SKM-1 (cell line): ENCODE measurements around the gene NR3C2.
"Not testable (repeated sequence)": the region's sequence is repeated elsewhere in the genome, so short reads cannot be mapped to it uniquely, and the experiment has no call there.

ENCODE experiments used
- DNase-seq: peaks from one replicate; lab custom pipeline; 2025; ENCODE audit not compliant: unreplicated experiment; lab: John Stamatoyannopoulos, UW

The NR3C2 gene

GRCh38 chr4:148171596-148171995 is 270.6 kb downstream of the NR3C2 start:
- DNase-seq, result no peak

GRCh38 chr4:148170408-148171365 is 271.5 kb downstream of the NR3C2 start:
- no peak for DNase-seq

- no peak for DNase-seq
Observed at GRCh38 chr4:148166132-148166591, 276.1 kb downstream of the NR3C2 start.

GRCh38 chr4:148164557-148164956 is 277.7 kb downstream of the NR3C2 start:
- DNase-seq, result no peak

GRCh38 chr4:148162991-148163390 is 279.2 kb downstream of the NR3C2 start:
- DNase-seq, result no peak

GRCh38 chr4:148162519-148162918 is 279.7 kb downstream of the NR3C2 start:
- no peak for DNase-seq

DNA sequence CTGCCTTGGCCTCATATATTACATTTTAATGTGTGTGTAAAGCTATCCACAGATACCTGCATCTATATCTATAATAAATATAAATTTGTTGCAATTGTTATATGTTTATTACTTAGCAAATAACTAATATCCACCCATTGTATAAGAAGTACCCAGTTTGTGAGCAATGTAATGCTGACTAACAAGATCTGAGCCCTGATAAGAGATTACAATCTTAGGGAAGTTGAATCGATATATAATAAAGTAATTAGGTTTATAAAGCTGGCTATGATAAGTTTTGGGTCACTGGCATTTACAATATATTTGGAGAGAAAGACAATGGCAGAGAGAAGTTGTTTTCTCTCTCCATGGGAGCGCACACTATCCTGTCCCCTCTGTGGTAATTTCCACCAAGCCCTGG is 280.6 kb downstream of the NR3C2 start:
- DNase-seq, result no peak

DNA sequence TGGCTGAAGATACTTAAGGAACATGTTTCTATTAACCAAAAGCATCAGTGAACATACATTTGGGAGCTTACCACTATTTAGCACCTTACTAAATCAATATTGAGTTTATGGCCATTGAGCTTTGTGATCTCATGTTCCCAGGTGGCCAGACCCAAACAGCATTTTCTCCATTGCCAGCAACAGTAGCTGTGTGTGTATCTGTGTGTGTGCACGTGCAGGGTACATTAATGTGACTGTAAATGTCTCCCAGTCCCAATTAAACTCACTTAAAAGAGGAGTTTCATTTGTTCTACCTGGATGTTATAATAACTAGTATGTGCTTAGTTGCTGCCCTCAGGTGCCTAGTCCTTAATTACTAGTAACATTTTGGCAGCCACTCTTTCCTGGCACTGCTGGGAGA is 282.4 kb downstream of the NR3C2 start:
- no peak for DNase-seq

GRCh38 chr4:148154769-148155168 is 287.4 kb downstream of the NR3C2 start:
- no peak for DNase-seq

DNA sequence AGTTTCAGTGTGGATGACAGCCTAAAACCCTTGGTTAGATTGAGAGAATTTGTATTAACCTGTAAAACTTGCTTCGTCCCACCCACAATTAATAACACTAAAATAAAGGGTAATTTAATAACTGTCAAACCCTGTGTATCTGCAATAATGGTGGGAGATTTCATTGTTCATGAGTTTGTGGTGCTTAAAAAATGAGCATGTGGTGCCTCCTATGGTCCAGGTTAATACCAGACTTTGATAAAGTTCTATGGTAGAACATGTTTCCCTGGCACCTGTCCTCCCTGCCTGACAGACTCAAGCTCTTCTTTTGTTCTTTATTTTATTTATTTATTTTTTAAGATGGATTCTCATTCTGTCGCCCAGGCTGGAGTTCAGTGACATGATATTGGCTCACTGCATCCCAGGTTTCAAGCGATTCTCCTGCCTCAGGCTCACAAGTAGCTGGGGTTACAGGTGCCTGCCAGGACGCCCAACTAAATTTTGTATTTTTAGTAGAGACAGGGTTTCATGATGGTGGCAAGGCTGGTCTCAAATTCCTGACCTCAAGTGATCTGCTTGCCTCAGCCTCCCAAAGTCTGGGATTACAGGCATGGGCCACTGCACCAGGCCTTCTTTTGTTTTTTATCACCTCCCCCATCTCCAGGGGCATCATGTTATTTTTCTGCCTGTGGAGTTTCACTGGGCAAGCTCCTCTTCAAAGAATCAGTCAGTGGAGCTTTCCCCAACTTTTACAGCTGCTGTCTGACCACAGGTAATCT is 289.2 kb downstream of the NR3C2 start:
- DNase-seq, result no peak

DNA sequence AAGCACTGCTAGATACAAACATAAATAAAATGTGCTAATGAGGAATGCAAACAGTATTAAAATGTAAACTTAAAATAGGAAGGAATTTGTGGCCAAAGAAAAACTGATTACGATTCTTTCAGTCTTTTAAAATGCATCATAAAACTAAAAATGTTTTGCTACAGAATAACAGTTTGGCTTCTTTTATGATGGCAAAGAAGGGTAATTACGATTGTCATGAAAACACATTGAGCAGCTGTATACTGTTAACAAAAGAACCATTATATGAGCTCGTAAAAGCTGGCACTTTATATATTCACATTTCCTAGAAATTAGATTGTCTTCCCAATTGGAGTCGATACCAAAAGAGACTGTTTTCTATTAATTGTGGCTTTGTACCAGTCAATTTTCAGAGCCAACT is 290.4 kb downstream of the NR3C2 start:
- DNase-seq, result no peak

GRCh38 chr4:148145475-148145874 is 296.7 kb downstream of the NR3C2 start:
- no peak for DNase-seq

- DNase-seq, result no peak
Observed at GRCh38 chr4:148143174-148143573, 299.0 kb downstream of the NR3C2 start.

DNA sequence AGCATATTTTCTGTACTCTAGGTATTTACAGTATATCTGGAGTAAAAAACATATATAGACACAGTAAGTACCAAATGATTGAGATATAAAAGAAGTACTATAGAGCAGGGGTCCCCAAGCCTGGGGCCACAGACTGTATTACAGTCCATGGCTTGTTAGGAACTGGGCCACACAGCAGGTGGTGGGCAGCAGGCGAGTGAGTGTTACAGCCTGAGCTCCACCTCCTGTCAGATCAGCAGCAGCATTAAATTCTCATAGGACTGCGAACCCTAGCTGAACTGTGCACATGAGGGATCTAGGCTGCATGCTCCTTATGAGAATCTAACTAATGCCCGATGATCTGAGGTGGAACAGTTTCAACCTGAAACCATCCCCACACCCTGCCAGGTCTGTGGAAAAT is 300.7 kb downstream of the NR3C2 start:
- DNase-seq, result no peak

- DNase-seq, result no peak
Observed at GRCh38 chr4:148126825-148127224, 315.4 kb downstream of the NR3C2 start.

- no peak for DNase-seq
Observed at GRCh38 chr4:148124512-148124911, 317.7 kb downstream of the NR3C2 start.

DNA sequence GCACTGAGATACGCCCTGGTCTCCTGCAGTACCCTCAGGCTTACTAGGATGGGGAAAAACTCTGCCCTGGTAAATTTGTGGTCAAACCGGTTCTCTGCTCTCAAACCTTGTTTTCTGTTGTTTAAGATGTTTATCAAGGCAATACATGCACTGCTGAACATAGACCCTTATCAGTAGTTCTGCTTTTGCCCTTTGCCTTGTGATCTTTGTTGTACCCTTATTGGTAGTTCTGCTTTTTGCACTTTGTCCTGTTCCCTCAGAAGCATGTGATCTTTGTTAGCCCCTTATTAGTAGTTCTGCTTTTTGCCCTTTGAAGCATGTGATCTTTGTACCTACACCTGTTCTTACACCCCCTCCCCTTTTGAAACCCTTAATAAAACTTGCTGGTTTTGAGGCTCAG is 319.1 kb downstream of the NR3C2 start:
- not testable (repeated sequence) for DNase-seq

DNA sequence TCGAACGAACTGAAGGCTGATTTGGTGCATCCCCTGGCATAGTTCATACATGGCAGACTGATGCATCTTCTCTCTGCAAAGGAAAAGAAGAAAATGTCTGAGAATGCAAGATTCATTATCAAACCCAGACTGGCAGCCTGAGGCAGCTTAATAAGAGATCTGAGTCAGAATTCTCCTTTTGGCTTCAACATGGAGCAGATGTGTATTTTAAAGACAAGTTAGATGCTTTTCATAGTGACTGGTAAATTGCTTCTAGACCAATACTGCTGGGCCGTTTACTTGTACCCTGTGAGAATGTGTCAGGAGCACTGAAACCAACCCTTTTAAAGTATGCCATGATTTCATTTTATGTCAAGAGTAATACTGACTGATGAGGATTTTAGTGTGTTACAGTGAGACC is 322.0 kb downstream of the NR3C2 start:
- no peak for DNase-seq

- no peak for DNase-seq
Observed at GRCh38 chr4:148118633-148119032, 323.6 kb downstream of the NR3C2 start.

GRCh38 chr4:148118179-148118578 is 324.0 kb downstream of the NR3C2 start:
- no peak for DNase-seq

- no peak for DNase-seq
Observed at GRCh38 chr4:148116969-148117368, 325.2 kb downstream of the NR3C2 start.

DNA sequence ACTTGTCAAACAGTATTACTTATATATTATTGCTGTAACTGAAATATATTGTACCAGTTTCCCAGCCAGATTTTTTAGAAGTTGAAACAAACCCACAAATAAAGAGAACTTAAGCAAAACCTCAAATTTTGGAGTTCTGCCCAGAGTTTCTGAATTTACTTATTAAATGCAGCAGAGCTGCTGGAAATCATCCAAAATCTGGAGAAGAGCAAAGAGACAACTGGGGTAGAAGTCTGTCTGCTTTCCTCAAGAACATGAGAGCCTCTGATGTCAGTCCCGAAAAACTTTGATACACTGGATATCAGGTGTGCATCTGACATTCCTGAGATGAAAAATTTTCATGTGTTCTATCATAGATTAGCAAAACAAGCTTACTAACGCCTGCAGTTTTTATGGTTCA is 325.9 kb downstream of the NR3C2 start:
- DNase-seq, result no peak
